Measurements from ENCODE around the gene SUPT20HL1. TPM values are rescaled to one million over a fixed set of nuclear protein-coding genes. Genes with fewer than 3 reads are reported as not detected.

SUPT20HL1 gene
- total and polyA plus RNA-seq, 10 of the 15 experiments (the other 5 are each of a cell fraction or from before 2014, with no cell fraction given) = not detected

GRCh38 chrX:24317567-24317966 lies 42.9 kb upstream of the SUPT20HL1 start:
- SMC1A ChIA-PET (ENCODE audit: uncharacterized antibody, unreplicated experiment) = no interaction called here
- Histone ChIP-seq H3K4me3 (no peak overlapping the region), H3K9ac (ENCODE audit: control insufficient read depth, insufficient read depth, low read length) (no peak overlapping the region), H3K4me2 (ENCODE audit: control insufficient read depth, insufficient read depth) (no peak overlapping the region), H4K20me1 (ENCODE audit: control insufficient read depth, insufficient read depth) (no peaks in the 10 kb centered on the region), H3K4me1 (ENCODE audit: control insufficient read depth, insufficient read depth, low read length) (no peaks in the 10 kb centered on the region), H3K36me3 (ENCODE audit: control insufficient read depth in 2 of 2, insufficient read depth in 2 of 2, low read length in 1 of 2) (no peaks in the 10 kb centered on the region), H3K9me3 (replicated peaks; ENCODE audit: control insufficient read depth, insufficient read depth, low read length) (no peaks in the 10 kb centered on the region; the same call in 2 of the 3 replicates), H3K27ac (ENCODE audit: control insufficient read depth, insufficient read depth) (no peak overlapping the region), H3K79me2 (ENCODE audit: control insufficient read depth, insufficient read depth, low read length) (no peaks in the 10 kb centered on the region), H2AFZ (ENCODE audit: control insufficient read depth, low read depth, low read length) (no peak overlapping the region), H3K27me3 (replicated peaks in 1 of 2; ENCODE audit: control insufficient read depth in 2 of 2, insufficient read depth in 2 of 2, low read length in 1 of 2) (no peaks in the 10 kb centered on the region; a peak in 1 of 4 replicates)
- WGBS (ENCODE audit: insufficient coverage, insufficient replicate concordance, low lambda C conversion rate, missing lambda C conversion rate) = 0% methylated on average over 1 of the region's 1 CpG
- no peak for ATAC-seq
- in situ Hi-C loops (cut with MboI) = no loop called here
- no peak for DNase-seq (ENCODE audit: low read depth, low spot score)
- POLR2A ChIA-PET = interaction anchor here (0.6 kb wide), 1 partner anchor 258 kb away, joined by 3 read pairs; no protein-coding TSS in a partner anchor
- intact Hi-C loops (cut with micrococcal nuclease; ENCODE audit: unreplicated experiment) = no loop called here
- TF ChIP-seq SREBF2 (IDR thresholded peaks at IDR 0.05; ENCODE audit: low read length) (no peak), ETV6 (conservative IDR thresholded peaks at IDR 0.05 in 1 of 2, IDR thresholded peaks at IDR 0.05 in 1 of 2; ENCODE audit: borderline replicate concordance in 1 of 2, low read depth in 1 of 2) (no peak), HDGF (IDR thresholded peaks at IDR 0.05) (no peak), MEF2B (IDR thresholded peaks at IDR 0.05; ENCODE audit: partially characterized antibody, poor library complexity, severe bottlenecking) (no peak), ZBTB40 (IDR thresholded peaks at IDR 0.05; ENCODE audit: borderline replicate concordance) (no peak)
- TF ChIP-seq, protein P1, sequence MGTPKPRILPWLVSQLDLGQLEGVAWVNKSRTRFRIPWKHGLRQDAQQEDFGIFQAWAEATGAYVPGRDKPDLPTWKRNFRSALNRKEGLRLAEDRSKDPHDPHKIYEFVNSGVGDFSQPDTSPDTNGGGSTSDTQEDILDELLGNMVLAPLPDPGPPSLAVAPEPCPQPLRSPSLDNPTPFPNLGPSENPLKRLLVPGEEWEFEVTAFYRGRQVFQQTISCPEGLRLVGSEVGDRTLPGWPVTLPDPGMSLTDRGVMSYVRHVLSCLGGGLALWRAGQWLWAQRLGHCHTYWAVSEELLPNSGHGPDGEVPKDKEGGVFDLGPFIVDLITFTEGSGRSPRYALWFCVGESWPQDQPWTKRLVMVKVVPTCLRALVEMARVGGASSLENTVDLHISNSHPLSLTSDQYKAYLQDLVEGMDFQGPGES (IDR thresholded peaks at IDR 0.05) = no peak
- no peak for FAIRE-seq
- CTCF ChIA-PET = no interaction called here
- RAD21 ChIA-PET (ENCODE audit: unreplicated experiment) = no interaction called here
- BruUV-seq (replicated peaks) = no TSS peak
